HG02970 (cell line): Measurements from ENCODE around the gene SUPT20HL1.
"Not testable (repeated sequence)": the region's sequence is repeated elsewhere in the genome, so short reads cannot be mapped to it uniquely, and the experiment has no call there.

Experiments used
- ATAC-seq: cut with Tn5 transposase; IDR thresholded peaks from one replicate; pipeline ENCODE4 v1.9.1; 2021; ENCODE audit warnings: mild to moderate bottlenecking, moderate library complexity, moderate number of reproducible peaks; ENCODE audit not compliant: unreplicated experiment, low FRiP score

The SUPT20HL1 gene

DNA sequence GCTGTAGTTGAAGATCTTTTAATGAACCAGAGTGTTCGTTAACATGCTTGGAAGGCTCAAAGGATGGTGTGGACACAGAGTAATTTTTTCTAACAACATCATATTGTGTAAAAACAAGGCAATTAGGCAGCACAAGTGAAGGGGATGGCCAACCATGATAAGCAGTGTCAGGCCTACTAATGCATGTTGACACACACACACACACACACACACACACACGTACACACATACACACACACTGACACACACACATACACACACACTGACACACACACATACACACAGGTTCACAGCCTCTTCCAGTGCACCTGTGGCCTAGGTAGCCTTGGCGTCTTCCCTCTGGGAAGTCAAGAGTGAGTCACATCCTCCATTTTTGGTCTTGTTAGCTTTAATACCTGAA, at the start of gene SUPT20HL1:
TSS of gene SUPT20HL1 (plus strand) at position 368 of the 400 bp plus-strand sequence. CDS start 2,122 bp downstream, outside the sequence.
- no peak for ATAC-seq

- ATAC-seq: not testable (repeated sequence)
Observed at GRCh38 chrX:24310916-24311315, 49.5 kb upstream of the SUPT20HL1 start.

DNA sequence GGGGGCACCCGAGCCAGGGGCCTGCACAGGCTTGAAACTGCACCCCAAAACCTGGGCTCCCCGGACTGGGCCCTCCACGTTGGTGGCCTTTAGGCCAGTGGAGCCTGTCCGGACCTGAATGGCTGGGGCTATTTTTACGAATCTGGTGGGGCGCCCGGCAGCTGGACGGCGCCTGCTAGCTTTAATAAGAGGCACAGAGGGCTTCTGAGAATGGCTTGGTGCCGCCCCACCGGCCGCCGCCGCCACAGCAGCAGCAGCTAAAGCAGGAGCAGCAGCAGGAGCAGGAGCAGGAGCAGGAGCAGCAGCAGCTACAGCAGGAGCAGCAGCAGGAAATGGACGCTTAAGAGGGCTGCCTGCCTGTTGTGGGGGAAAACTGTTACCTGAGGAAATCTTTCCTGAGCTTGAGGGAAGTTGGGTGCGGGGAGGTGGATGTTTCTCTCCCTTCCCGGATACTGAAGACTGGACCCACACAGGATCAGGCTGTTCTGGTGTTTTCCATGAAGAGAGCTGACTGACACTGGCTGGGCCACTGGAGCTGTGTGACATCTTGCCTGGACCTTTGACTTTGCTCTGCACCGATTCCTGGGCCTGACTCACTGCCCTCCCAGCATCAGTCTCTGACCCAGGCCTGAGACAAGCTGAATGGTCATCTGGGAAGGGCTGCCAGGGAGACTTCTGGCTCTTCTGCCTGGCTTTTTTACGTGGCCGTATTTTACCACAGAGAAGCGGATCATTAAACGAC, 48.8 kb upstream of the SUPT20HL1 start:
- ATAC-seq: not testable (repeated sequence)

- not testable (repeated sequence) for ATAC-seq
Observed at GRCh38 chrX:24312249-24312607, 48.2 kb upstream of the SUPT20HL1 start.

GRCh38 chrX:24314019-24314635, 46.3 kb upstream of the SUPT20HL1 start, which contains the start of gene SUPT20HL2:
Gene SUPT20HL2, minus strand, starts transcription at chrX:24314069. Its CDS starts 754 bp downstream, at chrX:24313315.
- no peak for ATAC-seq

GRCh38 chrX:24316111-24316510, 44.3 kb upstream of the SUPT20HL1 start:
- ATAC-seq: no peak

DNA sequence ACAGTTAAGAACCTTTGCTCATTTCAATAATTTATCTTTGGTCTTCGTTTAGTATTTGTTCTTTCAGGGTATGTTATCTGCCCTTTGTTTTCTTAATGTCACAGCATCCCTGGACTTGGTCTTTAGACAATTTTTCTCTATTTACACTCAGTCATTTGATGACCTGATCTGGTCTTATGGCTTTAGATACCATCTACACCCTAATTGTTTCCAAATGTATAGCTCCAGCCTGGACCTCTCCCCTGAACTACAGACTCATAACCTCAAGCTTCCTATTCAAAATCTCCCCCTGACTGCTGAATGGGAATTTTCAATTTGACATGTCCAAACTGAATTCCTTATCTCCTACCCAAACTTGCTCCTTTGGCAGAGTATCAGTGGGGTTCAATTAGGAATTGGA, 42.9 kb upstream of the SUPT20HL1 start:
- ATAC-seq: no peak

DNA sequence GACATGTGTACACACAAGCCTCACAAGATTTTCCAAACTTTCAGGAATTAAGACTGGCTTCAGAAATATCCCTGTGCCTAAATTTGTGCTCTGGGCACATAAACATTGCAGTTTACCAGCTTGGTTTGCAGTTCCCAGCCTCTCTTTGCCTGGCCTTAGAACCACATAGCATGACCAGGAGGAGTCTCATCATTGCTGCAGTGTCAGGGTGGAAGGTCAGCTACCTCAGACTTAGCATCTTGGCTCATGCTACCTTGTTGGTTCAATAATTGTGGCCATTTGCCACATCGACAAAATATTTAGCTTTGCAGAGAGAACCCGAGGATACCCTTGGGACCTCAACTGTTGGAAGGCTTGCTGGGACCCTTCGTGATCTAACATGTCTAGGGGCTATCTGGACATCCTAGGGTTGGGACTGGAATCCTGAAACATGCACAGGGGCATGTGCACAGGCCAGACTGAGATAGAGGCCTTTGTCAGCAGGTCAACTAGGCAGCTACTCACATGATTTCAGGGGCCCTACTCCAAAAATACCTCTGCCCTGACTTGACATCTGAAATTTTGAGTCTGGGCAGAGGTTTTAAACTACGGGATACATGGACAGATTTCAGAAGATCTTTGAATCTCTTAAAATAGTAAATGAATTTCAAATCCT, 38.6 kb upstream of the SUPT20HL1 start:
- ATAC-seq: no peak

DNA sequence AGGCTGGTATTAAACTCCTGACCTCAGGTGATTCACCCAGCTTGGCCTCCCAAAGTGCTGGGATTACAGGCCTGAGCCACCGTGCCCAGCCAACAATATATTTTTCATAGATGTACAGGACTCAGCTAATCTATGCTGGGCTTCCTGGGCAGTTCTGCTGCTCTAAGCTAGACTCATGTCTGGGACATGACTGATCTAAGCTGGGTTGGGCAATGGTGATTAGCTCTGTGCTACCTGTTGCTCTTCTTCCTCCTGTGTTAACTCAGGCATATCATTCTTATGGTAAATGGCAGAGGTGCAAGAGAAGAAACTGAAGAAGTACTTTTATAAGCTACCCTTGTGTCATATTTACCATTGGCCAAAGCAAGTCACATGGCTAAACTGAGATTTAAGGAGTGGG, 35.2 kb upstream of the SUPT20HL1 start:
- ATAC-seq: no peak

- ATAC-seq: no peak
Observed at GRCh38 chrX:24332878-24333277, 27.6 kb upstream of the SUPT20HL1 start.

GRCh38 chrX:24333371-24333770, 27.1 kb upstream of the SUPT20HL1 start:
- ATAC-seq: no peak

DNA sequence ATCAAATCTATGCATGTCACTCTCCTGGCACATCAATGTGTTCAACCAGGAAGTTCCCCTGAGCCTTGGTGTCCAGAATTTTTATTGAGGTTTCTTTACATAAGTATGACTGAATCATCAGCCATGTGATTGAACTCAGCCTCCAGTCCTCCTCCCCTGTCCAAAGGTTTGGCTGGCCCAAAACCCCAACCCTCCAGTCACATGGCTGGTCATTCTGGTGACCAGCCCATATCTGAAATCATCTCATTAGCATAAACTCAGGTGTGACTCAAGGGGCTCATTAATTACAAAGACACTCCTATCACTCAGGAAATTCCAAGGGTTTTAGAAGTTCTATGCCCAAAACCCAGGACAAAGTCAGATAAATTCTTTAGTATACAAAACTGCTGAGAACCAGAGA, 26.0 kb upstream of the SUPT20HL1 start:
- no peak for ATAC-seq

DNA sequence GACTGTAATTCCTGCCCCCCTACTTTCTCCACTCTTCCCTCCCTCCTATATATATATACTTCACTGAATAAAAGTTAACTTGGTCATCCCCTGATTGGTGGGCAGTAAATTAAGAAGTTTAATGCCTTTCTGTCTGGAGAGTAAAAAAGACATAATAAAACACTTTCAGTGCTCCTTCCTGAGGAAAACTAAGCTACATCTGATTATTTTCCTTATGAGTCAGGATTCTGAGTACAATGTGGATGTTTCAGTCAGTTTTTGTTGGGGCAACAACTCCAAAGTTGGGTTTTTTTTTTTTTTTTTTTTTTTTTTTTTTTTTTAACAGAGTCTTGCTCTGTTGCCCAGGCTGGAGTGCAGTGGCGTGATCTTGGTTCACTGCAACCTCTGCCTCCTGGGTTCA, 24.6 kb upstream of the SUPT20HL1 start:
- ATAC-seq: no peak

- no peak for ATAC-seq
Observed at GRCh38 chrX:24339911-24340310, 20.5 kb upstream of the SUPT20HL1 start.

DNA sequence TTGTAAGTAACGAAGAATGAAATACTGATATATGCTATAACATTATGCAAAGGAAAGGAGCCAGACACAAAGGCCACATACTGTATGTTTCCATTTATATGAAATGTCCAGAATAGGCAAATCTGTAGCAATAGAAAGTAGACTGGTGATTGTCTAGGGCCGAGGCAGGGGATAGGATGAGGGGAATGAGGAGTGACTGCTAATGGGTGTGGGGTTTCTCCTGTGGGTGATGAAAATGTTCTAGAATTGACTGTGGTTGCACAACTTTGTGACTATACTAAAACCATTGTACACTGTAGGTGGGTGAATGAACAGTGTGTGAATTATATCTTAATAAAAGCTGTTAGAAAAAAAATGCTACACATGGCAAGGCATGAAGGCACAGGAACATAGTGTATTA, 19.9 kb upstream of the SUPT20HL1 start:
- ATAC-seq: no peak

- ATAC-seq: no peak
Observed at GRCh38 chrX:24341795-24342194, 18.6 kb upstream of the SUPT20HL1 start.

DNA sequence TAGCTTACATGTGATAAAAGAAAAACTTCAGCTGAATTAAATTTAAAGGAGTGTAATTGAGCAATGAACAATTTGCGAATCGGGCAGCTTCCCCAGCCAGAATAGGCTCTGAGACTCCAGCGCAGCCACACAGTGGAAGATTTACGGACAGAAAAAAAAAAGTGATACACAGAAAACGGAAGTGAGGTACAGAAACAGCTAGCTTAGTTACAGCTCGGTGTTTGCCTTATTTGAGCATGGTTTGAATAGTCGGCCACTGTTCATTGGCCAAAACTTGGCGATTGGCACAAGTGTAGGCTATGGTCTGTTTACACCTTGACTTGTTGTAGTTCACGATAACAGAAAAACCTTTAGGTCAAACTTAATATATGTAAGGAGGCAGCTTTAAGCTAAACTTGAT, 16.7 kb upstream of the SUPT20HL1 start:
- peak; percentile 77 for ATAC-seq

GRCh38 chrX:24347881-24348280, 12.6 kb upstream of the SUPT20HL1 start:
- ATAC-seq: no peak

DNA sequence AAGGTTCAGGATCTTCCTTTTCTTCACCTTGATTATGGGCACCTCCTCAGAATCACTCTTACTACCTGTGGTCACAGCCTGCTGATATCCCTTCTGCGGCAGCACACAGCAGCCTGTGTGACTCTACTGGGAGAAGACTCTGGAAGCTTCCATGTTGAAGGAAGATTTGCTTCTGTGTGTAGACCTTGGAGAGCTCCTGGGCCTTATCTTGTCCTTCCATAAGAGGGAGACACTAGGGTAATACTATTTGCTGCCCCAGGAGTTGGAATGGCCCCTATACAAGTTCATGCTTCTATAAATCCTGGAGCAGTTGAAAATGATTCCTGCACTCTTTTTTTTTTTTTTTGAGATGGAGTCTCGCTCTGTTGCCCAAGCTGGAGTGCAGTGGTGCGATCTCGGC, 10.2 kb upstream of the SUPT20HL1 start:
- no peak for ATAC-seq

- ATAC-seq: no peak
Observed at GRCh38 chrX:24355095-24355494, 5.3 kb upstream of the SUPT20HL1 start.

- ATAC-seq: no peak
Observed at GRCh38 chrX:24357106-24357505, 3.3 kb upstream of the SUPT20HL1 start.
